ENCODE measurements around the gene DCD.
A peak's percentile ranks its signal among the peaks of the same experiment; 100 is the strongest.
"Not testable (repeated sequence)": the region's sequence is repeated elsewhere in the genome, so short reads cannot be mapped to it uniquely, and the experiment has no call there.

Gene DCD, protein sequence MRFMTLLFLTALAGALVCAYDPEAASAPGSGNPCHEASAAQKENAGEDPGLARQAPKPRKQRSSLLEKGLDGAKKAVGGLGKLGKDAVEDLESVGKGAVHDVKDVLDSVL

DNA sequence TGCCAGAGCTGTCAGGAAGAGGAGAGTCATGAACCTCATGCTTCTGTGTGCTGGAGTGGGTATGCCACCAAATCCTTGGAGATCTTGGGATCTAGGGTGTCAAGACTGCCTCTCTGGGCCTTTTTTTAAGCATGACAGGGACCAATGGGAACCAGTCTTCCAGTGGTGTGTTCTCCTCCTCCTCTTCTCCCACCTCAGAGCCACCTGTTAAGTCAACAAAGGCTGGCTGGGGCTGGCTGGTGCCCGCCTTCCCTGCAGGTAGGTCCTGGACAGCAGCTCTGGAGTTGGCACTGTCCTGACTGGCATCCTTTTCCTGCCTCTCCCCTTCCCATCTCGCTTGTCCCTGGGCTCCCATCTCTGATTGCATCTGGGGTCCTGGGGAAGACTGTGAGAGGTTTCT is at the start of gene DCD:
DCD (minus strand) TSS at position 101 of the 400 bp plus-strand sequence; CDS start at position 39, 62 bp downstream.
- DNase-seq: no peak

DNA sequence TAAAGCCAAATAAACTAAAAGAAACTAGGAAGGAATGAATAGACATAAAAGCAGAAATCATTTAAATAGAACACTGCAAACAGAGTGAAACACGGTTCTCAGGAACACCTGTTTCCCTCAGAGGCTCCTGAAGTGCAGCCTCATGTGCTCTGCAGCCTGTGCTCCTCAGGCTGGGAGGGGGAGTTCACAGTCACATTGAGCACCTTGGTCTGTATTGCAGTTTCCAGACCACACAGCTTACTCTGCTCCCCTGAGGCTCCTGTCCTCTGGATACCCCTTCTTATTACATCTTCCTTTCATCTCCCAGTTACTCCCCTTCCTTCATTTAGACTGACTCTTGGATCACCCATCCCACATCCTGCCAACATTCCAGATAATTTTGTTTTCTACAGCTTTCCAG is 49.7 kb upstream of the DCD start:
- DNase-seq: no peak

DNA sequence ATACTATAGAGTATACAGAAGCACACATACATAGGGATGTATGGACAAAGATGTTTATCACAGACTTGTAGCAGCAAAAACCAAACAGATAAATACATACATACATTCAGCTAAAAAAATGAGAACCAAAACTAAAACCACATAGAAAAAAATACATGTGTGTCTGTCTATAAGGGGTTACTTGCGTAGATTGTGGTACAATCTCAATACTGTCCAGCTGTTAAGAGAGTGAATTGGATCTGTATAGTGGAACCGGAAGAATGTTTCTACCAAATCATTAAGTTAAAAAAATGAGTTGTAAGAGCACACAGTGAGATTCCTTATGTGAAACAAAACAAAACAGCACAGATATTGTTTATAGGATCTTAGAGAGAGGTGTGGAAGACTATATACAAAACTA is 44.2 kb upstream of the DCD start:
- DNase-seq: no peak

DNA sequence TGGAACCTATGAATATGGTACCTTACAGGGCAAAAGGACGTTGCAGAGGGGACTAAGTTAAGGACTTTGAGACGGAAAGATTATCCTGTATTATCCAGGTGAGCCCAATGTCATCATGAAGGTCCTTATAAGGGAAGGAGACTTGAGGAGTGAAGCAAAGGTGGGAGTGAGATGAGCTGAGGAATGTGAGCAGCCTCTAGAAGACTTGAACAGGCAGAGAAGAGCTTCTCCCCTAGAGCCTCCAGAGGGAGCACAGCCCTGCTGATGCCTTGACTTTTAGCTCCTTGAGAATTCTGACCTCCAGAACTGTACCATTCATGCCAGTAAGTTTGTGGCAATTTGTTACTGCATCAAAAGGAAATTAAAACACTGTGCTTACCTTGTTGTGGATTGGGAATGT is 41.8 kb upstream of the DCD start:
- no peak for DNase-seq

DNA sequence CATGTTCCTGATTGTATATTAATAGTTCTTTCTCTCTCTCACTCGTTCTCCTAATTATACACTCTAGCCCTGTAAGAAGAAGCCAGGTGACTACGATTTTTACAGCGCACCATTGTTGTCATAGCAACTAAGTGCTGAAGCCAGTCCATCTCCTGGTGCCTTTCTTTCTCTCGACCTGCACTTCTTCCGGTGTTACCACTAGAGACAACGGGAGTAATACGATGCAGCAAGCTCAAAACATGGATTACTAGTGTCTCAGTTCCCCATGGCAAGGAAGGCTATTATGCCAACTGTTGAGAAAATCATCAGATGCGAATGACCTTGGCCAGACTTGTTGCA is 40.8 kb upstream of the DCD start:
- no peak for DNase-seq

DNA sequence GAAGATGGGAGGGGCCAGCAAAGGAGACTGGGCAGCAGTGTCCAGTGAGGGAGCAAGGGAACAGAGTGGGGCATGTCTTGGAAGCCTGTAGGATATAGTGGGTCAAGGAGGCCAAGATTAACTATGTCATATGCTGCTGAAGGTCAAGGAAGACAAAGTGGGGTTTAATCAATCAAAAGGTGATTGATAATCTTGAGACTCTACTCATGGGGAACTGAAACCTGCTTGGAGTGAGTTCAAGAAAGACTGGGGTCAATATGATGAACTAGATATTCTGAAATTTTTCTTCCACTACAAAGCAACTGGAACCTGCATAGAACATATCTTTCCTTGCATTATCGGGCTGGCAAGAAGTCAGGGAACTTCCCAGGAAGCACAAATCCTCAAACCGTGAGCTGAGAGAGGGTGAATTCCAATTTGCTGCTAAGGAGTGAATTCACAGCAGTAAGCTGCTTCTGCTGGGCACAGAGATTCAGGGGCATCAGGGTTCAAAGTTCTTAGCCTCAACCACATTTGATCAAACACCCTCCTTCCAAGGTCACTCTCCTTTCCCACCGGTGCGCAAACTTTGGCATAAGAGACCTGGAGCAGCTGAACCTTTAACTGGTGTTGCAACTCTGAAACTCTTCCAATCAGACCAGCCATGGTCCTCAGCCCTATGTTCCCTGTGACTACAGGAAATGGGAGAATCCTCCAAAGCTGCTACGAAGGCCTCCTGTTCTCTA is 40.3 kb upstream of the DCD start:
- DNase-seq: no peak

DNA sequence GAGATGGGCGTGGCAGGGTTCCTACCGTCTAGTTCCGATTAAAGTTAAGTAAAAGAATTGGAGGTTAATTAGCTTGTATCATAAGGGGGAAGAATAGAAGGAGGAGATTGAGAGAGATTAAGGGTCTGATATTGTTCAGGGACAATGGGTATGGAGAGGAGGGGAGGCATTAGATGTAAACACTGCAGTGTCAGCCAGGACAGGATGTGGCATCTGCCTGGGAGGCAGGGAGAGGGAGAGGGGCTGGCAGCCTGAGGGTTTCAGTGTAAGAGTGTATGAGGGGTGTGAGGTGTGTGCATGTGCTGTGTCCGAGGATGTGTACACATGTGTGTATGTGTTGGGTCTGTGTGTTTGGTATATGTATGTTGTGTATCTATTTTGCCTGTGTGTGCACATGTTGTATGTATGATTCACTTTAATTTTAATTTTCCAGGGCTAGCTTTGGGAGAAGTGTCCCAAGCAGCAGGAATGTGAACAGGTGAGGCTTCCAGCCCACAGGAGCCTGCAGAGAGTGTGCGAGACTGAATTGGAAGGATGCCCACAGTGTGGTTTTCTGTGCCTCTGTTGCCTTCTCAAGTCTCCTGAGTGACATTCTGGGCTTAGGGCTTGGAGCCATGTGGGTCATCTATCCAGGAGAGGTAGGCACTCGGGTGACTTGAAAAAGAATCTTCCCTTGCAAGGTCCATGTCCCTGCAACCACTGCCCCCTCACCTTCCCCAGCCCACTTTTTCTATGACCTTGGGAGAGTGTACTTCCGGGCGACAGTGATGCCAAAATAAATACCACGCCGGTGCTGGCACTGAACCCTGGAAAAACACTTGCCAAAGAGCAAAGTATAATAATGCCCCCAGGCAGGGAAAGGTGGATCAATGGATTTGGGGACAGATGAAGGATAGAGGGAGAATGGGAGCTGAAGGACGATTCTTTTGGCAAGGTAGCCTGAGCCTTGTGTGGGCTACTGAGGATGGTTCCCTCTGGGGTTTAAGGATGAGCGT is 36.8 kb upstream of the DCD start:
- DNase-seq: no peak

DNA sequence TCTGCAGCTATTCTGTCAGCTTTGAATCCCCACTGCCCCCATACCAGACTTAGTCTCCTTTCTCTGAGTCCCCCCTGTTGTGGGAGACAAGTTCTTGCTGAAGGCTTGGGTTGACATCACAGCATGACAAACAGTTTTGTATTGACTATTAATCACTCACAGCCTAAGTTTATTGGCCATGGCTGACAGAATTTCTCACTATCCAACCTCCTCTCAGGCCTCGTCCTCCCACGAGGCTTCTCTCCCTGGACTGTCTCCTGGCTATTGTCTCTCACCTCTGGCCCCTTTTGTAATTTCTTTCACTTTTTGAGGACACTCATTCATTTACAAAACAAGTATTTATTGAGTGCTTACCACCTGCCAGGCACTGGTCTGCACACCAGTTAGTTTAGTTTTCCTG is 35.2 kb upstream of the DCD start:
- DNase-seq: no peak

DNA sequence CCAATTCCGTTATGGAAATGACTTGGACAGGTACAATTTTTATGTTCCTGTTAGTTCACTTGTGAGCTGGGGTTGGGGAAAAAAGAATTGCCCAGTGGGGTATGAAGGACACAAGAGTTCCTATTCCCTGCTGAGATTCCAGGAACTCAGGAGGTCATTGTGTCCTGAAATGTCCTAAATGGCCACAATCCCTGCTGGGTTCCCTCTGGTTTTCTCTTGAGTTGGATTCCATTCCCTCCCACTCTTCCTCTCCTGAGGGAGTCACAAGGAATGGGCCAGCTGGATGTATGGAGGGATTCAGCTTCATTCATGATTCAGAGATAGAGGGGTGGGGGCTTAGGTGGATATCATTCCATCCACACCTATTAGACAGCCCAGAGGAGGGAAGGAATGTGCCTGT is 34.5 kb upstream of the DCD start:
- no peak for DNase-seq

DNA sequence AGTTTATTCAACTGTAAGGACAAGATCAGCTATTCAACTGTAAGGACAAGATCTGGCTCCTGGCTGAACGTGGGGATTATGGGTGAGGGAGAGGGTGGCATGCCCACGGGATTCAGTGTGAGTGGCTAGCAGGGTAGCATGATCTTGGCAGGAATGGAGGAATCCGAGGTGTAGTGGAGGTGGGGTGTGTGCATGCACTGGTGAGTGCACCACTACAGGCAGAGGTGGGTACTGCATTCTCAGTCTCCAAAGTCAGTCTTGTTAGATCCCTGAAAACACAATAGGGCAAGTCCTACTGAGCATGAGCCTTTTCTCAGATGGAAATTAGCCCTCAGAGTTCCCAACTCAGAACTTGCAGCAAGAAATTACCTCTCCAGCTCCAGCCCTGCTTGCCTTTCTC is 32.2 kb upstream of the DCD start:
- no peak for DNase-seq

DNA sequence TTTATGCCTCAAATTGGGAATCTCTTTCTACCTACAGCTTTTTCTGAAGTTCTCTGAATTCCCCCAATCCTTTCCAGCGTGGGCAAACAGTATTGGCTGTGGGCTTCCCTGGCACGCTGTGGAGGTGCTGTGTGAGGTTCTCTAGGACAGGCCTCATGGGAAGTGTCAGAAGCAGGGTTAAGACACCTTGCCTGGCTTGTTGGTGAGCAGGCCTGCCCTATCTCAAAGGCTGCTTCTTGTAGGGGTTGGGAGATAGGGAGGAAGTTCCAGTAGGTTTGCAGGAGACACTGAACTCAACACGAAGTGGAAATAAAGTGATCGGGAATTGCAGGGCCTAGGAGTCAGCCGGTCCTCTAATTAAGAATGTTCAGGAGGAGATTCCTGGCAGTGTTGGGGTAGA is 30.0 kb upstream of the DCD start:
- no peak for DNase-seq

DNA sequence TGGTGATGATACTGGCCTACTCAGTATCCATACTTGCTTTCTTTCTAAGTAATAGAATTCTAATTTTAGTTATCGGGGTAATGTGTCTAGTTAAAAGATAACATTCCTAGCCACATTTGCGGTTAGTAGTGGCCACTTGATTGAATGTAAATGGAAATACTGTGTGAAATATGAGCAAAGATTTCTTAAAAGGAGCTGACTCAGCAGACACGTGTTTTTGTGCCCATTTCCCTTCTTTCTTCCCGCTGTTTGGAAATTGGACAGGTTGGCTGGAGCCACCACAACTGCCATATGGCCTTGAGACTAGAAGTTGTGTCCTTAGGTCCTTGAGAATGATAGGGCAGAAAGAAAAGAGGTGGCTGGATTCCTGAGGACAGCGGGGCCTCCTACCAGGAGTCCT is 19.8 kb upstream of the DCD start:
- DNase-seq: no peak

DNA sequence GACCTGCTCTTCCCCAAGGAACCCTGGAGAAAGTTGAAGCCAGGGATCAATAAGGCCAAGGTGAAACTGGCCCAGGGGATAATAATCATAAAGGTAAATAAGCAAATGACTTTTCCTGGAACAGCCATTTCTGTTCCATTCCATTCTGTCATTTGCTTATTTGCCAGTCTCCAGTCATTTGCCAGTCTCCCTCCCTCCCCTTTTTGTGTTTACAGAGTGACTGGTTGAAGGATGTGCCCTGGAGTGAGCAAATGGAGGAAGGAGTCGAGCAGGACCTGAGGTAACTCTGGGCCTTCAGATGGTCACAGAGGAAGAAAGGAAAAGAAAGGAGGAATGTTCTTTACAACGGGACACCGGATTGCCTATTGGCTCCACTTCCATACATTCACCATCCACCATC is 17.8 kb upstream of the DCD start:
- no peak for DNase-seq

DNA sequence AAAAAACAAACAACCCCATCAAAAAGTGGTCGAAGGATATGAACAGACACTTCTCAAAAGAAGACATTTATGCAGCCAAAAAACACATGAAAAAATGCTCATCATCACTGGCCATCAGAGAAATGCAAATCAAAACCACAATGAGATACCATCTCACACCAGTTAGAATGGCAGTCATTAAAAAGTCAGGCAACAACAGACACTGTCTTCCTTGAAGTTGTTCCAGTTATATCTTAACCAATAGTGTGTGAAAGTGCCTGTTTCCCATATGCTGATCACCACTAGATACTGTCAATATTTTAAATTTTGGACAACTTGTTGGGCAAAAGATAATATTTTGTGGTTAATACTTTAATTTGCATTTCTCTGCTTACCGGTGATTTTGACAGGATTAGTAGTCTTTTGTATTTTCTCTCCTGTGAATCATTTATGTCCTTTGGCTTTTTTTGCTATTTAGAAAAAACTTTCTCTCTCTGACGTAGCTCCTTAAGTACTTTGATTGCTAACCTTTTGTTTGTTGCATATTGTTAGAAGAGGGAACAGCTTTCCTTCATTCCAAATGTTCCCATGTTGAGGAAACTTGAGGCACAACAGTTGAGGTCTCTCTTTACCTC is 17.0 kb upstream of the DCD start:
- DNase-seq: not testable (repeated sequence)

DNA sequence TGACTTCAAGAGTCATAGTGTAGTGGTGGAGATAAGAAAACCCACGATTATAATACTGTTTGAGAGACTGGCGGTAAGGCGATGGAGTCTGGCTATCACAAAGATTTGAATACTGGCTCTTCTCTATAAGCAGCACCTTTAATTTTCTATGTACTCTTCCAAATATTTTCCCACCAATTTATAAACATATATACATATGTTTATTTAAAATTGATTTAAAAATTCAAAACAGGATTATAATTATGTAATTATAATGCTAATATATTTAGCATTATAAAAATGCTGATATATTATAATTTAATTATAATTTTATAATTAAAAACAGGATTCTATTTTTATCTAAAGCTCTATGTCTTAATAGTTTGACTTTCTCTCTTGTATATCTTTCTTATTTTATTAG is 15.4 kb upstream of the DCD start:
- no peak for DNase-seq

DNA sequence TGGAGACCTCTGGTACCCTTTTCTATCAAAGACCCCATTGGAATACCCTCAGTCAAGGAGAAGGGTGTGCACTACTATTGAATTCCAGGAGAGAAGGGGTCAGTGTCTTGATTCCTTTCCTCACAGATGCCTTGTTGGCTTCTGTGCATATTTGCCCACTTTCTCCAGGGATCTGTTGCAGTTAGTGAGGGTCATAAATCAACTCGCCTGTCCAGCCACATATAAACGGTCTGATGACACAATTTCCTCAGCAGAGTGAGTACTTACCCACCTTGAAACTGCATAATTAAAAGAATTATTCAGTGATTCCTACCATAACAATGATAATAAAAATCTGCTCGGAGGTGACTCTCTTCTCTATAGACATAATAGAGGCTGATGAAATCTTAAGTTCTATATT is 13.9 kb upstream of the DCD start:
- no peak for DNase-seq

DNA sequence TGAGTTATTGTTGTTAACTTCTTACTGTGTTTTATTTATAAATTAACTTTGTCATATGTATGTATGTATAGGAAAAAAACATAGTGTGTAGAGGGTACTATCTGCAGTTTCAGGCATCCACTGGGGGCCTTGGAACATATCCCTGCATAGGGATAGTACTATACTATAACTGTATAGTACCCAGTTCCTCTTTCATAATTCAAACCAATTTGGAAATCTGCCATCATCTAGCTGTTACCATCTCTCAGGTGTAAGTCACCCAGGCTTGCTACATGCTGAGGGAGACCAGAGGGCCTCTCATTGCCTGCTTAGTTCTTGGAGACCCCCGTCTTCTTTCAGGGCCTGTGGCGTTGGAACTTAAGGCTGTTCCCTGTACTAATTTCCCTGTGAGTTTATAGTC is 12.9 kb upstream of the DCD start:
- no peak for DNase-seq

DNA sequence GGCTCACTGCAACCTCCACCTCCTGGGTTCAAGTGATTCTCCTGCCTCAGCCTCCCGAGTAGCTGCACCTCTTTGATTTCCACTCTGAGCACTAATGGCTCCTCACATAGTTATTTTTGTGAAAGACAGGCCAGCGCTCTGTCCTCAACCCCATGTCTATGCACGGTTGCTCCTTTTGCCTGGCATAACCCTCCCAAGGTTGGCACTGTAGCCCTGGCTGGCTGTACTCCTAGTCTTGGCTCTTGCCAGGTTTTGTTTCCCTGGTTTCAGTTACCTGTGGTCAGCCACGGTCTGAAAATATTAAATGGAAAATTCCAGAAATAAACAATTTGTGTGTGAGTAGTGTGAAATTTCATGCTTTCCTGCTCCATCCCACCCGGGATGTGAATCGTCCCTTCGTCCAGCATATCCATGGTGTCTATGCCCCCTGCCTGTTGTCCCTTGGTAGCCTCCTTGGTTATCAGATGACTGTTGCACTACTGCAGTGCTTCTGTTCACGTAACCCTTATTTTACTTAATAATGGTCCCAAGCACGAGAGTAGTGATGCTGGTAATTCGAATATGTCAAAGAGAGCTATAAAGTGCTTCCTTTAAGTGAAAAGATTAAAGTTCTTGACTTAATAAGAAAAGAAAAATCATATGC is 12.3 kb upstream of the DCD start:
- no peak for DNase-seq

DNA sequence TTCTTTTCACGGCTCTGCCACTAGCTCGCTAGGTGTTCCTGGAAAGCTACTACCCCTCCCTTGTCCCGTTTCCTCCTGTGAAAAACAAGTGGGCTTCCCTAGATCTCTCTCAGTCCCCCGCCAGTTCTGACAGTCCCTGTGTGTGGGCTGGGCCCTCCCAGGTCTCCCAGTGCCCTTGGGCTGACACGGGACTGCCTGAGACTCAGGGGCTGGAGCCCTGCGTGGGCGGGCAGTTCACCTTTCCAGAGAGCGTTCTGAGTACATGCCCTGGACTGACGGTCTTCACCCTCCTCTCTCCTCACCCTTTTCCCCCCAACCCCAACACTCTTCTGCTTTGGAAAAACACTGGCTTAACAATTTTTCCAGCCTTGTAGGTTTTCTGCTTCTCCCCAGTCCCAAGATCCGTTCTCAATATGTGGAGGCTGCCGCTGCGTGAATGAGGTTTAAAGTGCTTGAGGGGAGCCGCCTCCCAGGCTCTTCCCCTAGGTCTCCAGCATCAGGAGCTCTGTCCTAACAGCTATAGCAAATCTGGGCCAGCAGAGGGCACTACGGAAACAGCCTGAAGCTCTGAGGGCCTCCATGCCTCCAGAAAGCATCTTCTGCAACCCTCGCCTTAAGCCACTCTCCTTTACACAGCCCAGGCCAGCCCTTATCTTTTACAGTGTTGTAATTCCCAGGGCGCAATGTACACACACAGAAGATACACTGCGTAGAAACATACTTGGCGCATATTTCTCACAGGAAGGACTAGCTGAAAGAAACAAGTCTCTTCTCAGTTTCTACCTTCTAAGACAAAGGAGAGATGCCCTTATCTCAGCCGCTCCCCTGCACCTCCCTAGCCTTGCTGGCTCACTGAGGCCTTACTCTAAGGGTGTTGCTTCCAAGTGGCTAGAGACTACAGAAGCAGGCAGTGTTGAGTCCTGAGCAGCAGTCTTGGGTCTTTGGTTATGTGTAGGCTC is 10.4 kb upstream of the DCD start:
- DNase-seq: peak; percentile 5

DNA sequence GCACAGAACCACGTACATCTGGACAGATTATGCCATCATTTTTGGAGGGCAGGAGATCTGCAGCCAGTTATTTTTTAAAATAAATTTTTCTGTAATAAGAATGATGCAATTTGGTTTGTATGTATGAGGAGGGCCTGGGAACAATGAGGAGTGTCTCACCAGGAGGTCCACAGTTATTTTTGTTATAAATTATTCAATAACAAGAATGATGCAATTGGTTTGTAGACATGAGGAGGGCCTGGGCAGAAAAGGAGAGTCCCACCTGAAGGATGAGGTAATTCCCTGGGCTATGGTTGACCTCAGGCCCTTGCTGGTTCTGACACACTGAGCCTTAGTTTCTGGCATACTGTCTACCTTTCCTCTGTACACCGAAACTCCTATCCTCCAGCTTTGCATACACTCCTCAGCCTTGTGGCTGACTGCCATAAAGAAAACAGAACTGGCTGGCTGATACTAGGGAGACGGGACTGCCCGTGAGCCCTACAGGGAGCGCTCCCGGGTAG is 9.0 kb upstream of the DCD start:
- no peak for DNase-seq

DNA sequence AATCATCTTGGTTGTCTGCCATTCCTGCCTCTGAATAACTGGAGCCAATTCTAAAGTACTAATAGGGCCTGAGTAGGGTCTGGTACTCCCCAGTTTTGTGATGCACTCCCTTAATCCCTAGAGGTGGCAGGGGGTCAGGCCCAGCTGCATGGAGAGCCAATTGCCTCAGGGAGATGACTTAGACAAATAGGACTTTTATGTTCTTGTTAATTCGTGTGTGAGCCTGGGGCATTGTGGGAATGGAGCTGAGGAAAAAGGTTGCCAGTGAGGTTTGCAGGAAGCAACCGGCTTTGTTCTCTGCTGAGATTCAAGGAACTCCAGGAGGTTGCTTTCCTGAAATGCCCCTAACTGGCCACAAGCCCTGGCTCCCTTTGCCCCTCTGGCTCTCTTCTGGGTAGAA is 6.8 kb upstream of the DCD start:
- no peak for DNase-seq

DNA sequence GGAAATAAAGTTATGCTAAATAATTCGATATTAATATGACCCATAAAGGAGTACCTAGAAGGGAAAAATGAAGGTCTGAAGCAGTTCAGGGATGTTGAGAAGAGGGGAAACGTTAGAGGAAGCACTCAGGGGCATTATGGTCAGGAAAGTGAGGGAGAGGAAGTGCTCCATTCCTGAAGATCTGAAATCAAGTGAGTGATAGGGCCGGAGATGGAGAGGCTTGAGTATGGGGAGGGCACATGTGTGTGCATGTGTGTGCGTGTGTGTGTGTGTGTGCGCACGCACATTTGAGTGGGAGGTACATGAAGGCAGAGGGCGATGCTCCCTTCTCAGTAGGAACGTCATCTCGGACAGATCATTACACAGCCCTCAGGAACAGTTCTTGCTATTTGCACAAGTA is 4.9 kb upstream of the DCD start:
- DNase-seq: no peak

Data from NCI-H1694 treated with DMSO at 0.1 percent for 48 hours (cell line).